K562 (cell line): Measurements from ENCODE around the gene PTGR1. TPM values are rescaled to one million over a fixed set of nuclear protein-coding genes. Genes with fewer than 3 reads are reported as not detected.

Experiments
- BACH1 ChIP-seq: fragments of 200-800 bp; sonication (Bioruptor generic); IDR thresholded peaks from 2 replicates; pipeline ENCODE4 v1.6.1; 2016; ENCODE audit warnings: missing genetic modification characterization, missing compliant biosample characterization
- BRF1 ChIP-seq: IDR thresholded peaks from 3 replicates; pipeline ENCODE4 v1.6.1; 2011; ENCODE audit warnings: borderline replicate concordance, mild to moderate bottlenecking; ENCODE audit not compliant: insufficient read length; ENCODE audit errors: extremely low read depth
- CBX2 ChIP-seq: fragments of 200-600 bp; sonication (generic); IDR thresholded peaks from one replicate; pipeline ENCODE4 v1.6.1; 2012; ENCODE audit warnings: mild to moderate bottlenecking, low read length, inconsistent platforms; ENCODE audit not compliant: insufficient read depth, poor library complexity, severe bottlenecking
- CCNT2 ChIP-seq: IDR thresholded peaks from 2 replicates; pipeline ENCODE4 v1.6.1; 2011; ENCODE audit warnings: borderline replicate concordance, low read depth, mild to moderate bottlenecking, moderate library complexity, mixed read lengths, low read length; ENCODE audit not compliant: insufficient read length; ENCODE audit errors: extremely low read depth
- CREB1 ChIP-seq, 2 experiments: sonication (generic) in 1 of 2; formaldehyde crosslinking in 1 of 2; IDR thresholded peaks; 2 replicates each; pipeline versions ENCODE4 v1.6.1 to v1.8.0; 2012 to 2022; ENCODE audit warnings: inconsistent platforms in 1 of 2, mild to moderate bottlenecking in 1 of 2, missing genetic modification reagents in 1 of 2, moderate library complexity in 1 of 2
- FIP1L1 ChIP-seq: fragments of 200-400 bp; formaldehyde crosslinking; IDR thresholded peaks from 2 replicates; pipeline ENCODE4 v1.6.1; 2018; ENCODE audit warnings: mild to moderate bottlenecking, low read depth, low read length; ENCODE audit not compliant: poor library complexity, severe bottlenecking
- FOXJ3 ChIP-seq: sonication (generic); formaldehyde crosslinking; IDR thresholded peaks from 2 replicates; pipeline ENCODE4 v1.4.0; 2020; ENCODE audit warnings: mild to moderate bottlenecking, missing genetic modification reagents
- HDAC3 ChIP-seq: fragments of 450-650 bp; IDR thresholded peaks from 2 replicates; pipeline ENCODE4 v1.6.1; 2018; ENCODE audit warnings: borderline replicate concordance, mild to moderate bottlenecking, moderate library complexity; ENCODE audit not compliant: partially characterized antibody
- HLTF ChIP-seq: fragments of 450-650 bp; IDR thresholded peaks from 2 replicates; pipeline ENCODE4 v1.6.1; 2016
- HNRNPH1 ChIP-seq: fragments of 200-400 bp; formaldehyde crosslinking; optimal IDR thresholded peaks from 2 replicates; pipeline ENCODE3; 2017; ENCODE audit warnings: low read depth, mild to moderate bottlenecking, low read length, moderate library complexity
- KDM1A ChIP-seq, 2 experiments: fragments of 450-650 bp; IDR thresholded peaks; 2 replicates each; pipeline ENCODE4 v1.6.1; 2016; ENCODE audit warnings: mild to moderate bottlenecking in 2 of 2
- MAFF ChIP-seq: IDR thresholded peaks from 2 replicates; pipeline ENCODE4 v1.6.1; 2012; ENCODE audit warnings: low read length, improper control_type of control experiment
- MCM2 ChIP-seq: fragments of 450-650 bp; IDR thresholded peaks from 2 replicates; pipeline ENCODE4 v1.6.1; 2017; ENCODE audit warnings: low read depth, mild to moderate bottlenecking
- MEF2D ChIP-seq: conservative IDR thresholded peaks from 2 replicates; pipeline ENCODE4 v1.6.1; 2016; ENCODE audit warnings: low read depth, missing genetic modification characterization, missing compliant biosample characterization
- MNT ChIP-seq, 2 experiments: fragments of 450-650 bp; conservative IDR thresholded peaks; 2 replicates each; pipeline ENCODE4 v1.6.1; 2017; ENCODE audit warnings: mild to moderate bottlenecking in 2 of 2, moderate library complexity in 2 of 2
- PCBP1 ChIP-seq: fragments of 200-400 bp; formaldehyde crosslinking; IDR thresholded peaks from 2 replicates; pipeline ENCODE4 v1.6.1; 2018; ENCODE audit warnings: mild to moderate bottlenecking, low read depth, low read length; ENCODE audit not compliant: poor library complexity, severe bottlenecking
- PHF20 ChIP-seq: fragments of 450-650 bp; IDR thresholded peaks from 2 replicates; pipeline ENCODE4 v1.6.1; 2018; ENCODE audit not compliant: partially characterized antibody
- PHF8 ChIP-seq: fragments of 200-600 bp; sonication (generic); IDR thresholded peaks from 2 replicates; pipeline ENCODE4 v1.6.1; 2012; ENCODE audit warnings: mixed run types, mild to moderate bottlenecking, inconsistent platforms, low read length, moderate library complexity, borderline replicate concordance
- POLR3G ChIP-seq: IDR thresholded peaks from 2 replicates; pipeline ENCODE4 v1.6.1; 2011; ENCODE audit not compliant: insufficient read length, insufficient replicate concordance; ENCODE audit errors: extremely low read depth
- SIN3B ChIP-seq: fragments of 450-650 bp; IDR thresholded peaks from 2 replicates; pipeline ENCODE4 v1.6.1; 2017; ENCODE audit warnings: low read depth, mild to moderate bottlenecking, moderate library complexity
- TOE1 ChIP-seq, 2 experiments: fragments of 450-650 bp in 1 of 2; sonication (generic) in 1 of 2; formaldehyde crosslinking in 1 of 2; IDR thresholded peaks; 2 replicates each; pipeline versions ENCODE4 v1.7.1 to v1.8.0; 2016 to 2022; ENCODE audit warnings: borderline replicate concordance in 2 of 2, mild to moderate bottlenecking in 2 of 2, antibody characterized with exemption in 1 of 2, inconsistent platforms in 1 of 2, low read depth in 1 of 2, missing genetic modification reagents in 1 of 2, moderate library complexity in 1 of 2
- TRIM28 ChIP-seq: fragments of 450-650 bp; IDR thresholded peaks from 2 replicates; pipeline ENCODE4 v1.6.1; 2017
- ZC3H11A ChIP-seq: IDR thresholded peaks from 2 replicates; pipeline ENCODE4 v1.6.1; 2012; ENCODE audit warnings: low read depth, low read length, improper control_type of control experiment
- ZNF124 ChIP-seq: sonication (generic); formaldehyde crosslinking; IDR thresholded peaks from 2 replicates; pipeline ENCODE4 v1.8.1; 2022; ENCODE audit warnings: missing genetic modification reagents
- ZNF224 ChIP-seq: sonication (generic); formaldehyde crosslinking; IDR thresholded peaks from 2 replicates; pipeline ENCODE4 v1.8.0; 2022; ENCODE audit warnings: mild to moderate bottlenecking, missing genetic modification reagents
- ZNF311 ChIP-seq: fragments of 250-450 bp; sonication (Bioruptor Pico); IDR thresholded peaks from 2 replicates; pipeline ENCODE4 v1.4.0; 2020; ENCODE audit warnings: mild to moderate bottlenecking, moderate library complexity
- ZNF561 ChIP-seq: fragments of 450-650 bp; formaldehyde crosslinking; conservative IDR thresholded peaks from 2 replicates; pipeline ENCODE4 v1.4.0; 2020; ENCODE audit warnings: mild to moderate bottlenecking, moderate library complexity
- ZNF699 ChIP-seq: fragments of 250-450 bp; sonication (Bioruptor Pico); IDR thresholded peaks from 2 replicates; pipeline ENCODE4 v1.8.0; 2021; ENCODE audit warnings: mild to moderate bottlenecking, moderate library complexity; ENCODE audit not compliant: insufficient replicate concordance
- polyA plus RNA-seq, 8 experiments: library from polyadenylated mRNA; depleted of rRNA in 4 of 8; stranded (reverse) in 5 of 8; unstranded in 3 of 8; fragments of >200 nt; fragmentation: Nextera tagmentation in 2 of 8; fragmentation: Illumina TruSeq in 1 of 8; extraction: Ambion mirVana in 2 of 8; extraction: Trizol in 1 of 8; gene quantifications; 2 replicates each; pipeline versions ENCODE4 v1.2.1 to v1.2.3, GENCODE V29; 2011 to 2014; ENCODE audit warnings: inconsistent platforms in 1 of 8, missing spikeins in 1 of 8
- total RNA-seq, 7 experiments: library from RNA; depleted of rRNA in 6 of 7; stranded (reverse); fragments of >200 nt in 6 of 7; fragmentation: Illumina TruSeq in 2 of 7; extraction: Trizol in 2 of 7; gene quantifications; 2 replicates each; pipeline versions ENCODE4 v1.2.1 to v1.2.3, GENCODE V29; 2011 to 2021; ENCODE audit warnings: low replicate concordance in 1 of 7

The PTGR1 gene
- total and polyA plus RNA-seq, 9 of the 15 experiments (the other 6 are each of a cell fraction or from before 2014, with no cell fraction given): 0.22 TPM; not detected in 8

- TF ChIP-seq KDM1A (IDR thresholded peaks at IDR 0.05) (no peak), HLTF (no peak), ZNF224 (CRISPR knock-in tag) (no peak), ZNF561 (no peak), FOXJ3 (CRISPR knock-in tag) (no peak), PCBP1 (no peak), SIN3B (peak; percentile 85), ZNF124 (CRISPR knock-in tag) (no peak), MCM2 (no peak), ZNF699 (no peak), POLR3G (no peak), BRF1 (no peak), PHF20 (peak; percentile 11), CCNT2 (peak; percentile 78), HNRNPH1 (no peak), MNT (conservative IDR thresholded peaks at IDR 0.05) (peak; percentile 37 to 82), MAFF (no peak), TRIM28 (no peak; the same call in 1 of the 2 replicates), BACH1 (no peak), TOE1 (IDR thresholded peaks at IDR 0.05; ENCODE audit: borderline replicate concordance) (no peak), TOE1 (CRISPR knock-in tag; IDR thresholded peaks at IDR 0.05; ENCODE audit: borderline replicate concordance, low read depth) (no peak), CBX2 (no peak), HDAC3 (no peak), FIP1L1 (peak; percentile 75), PHF8 (peak; percentile 98; the same call in 1 of the 2 replicates), ZNF311 (no peak), MEF2D (no peak), ZC3H11A (0 out of 2 replicates have a peak, but pooled peaks have one; percentile 7), CREB1 (IDR thresholded peaks at IDR 0.05) (peak; percentile 93), CREB1 (CRISPR knock-in tag; IDR thresholded peaks at IDR 0.05) (peak; percentile 89)
Observed at GRCh38 chr9:111631214-111631971, 31.9 kb upstream of the PTGR1 start, which contains the start of gene DNAJC25 (continued).
